ENCODE results near the gene MCTP1.

Gene MCTP1

GRCh38 chr5:95113489-95113888, 171.4 kb downstream of the MCTP1 start:
- no peak for DNase-seq

GRCh38 chr5:95111141-95111540, 173.8 kb downstream of the MCTP1 start:
- DNase-seq = no peak

- DNase-seq = no peak
Observed at GRCh38 chr5:95110118-95110517, 174.8 kb downstream of the MCTP1 start.

- no peak for DNase-seq
Observed at GRCh38 chr5:95107138-95107537, 177.8 kb downstream of the MCTP1 start.

- no peak for DNase-seq
Observed at GRCh38 chr5:95105638-95106037, 179.3 kb downstream of the MCTP1 start.

GRCh38 chr5:95102687-95103086, 182.2 kb downstream of the MCTP1 start:
- no peak for DNase-seq

GRCh38 chr5:95102080-95102479, 182.8 kb downstream of the MCTP1 start:
- DNase-seq = no peak

- no peak for DNase-seq
Observed at GRCh38 chr5:95100551-95100950, 184.3 kb downstream of the MCTP1 start.

GRCh38 chr5:95098012-95098411, 186.9 kb downstream of the MCTP1 start:
- DNase-seq = no peak

GRCh38 chr5:95093211-95093610, 191.7 kb downstream of the MCTP1 start:
- DNase-seq = no peak

- no peak for DNase-seq
Observed at GRCh38 chr5:95090774-95091173, 194.1 kb downstream of the MCTP1 start.

GRCh38 chr5:95087816-95088317, 197.0 kb downstream of the MCTP1 start:
- no peak for DNase-seq

GRCh38 chr5:95086927-95087815, 197.7 kb downstream of the MCTP1 start:
- no peak for DNase-seq

- no peak for DNase-seq
Observed at GRCh38 chr5:95084757-95085156, 200.1 kb downstream of the MCTP1 start.

GRCh38 chr5:95083606-95084005, 201.3 kb downstream of the MCTP1 start:
- DNase-seq = no peak

- no peak for DNase-seq
Observed at GRCh38 chr5:95081982-95082381, 202.9 kb downstream of the MCTP1 start.

- no peak for DNase-seq
Observed at GRCh38 chr5:95081500-95081960, 203.4 kb downstream of the MCTP1 start.

GRCh38 chr5:95080441-95080840, 204.5 kb downstream of the MCTP1 start:
- no peak for DNase-seq

- DNase-seq = no peak
Observed at GRCh38 chr5:95080030-95080429, 204.9 kb downstream of the MCTP1 start.

GRCh38 chr5:95078868-95079267, 206.0 kb downstream of the MCTP1 start:
- no peak for DNase-seq

GRCh38 chr5:95076395-95077185, 208.3 kb downstream of the MCTP1 start:
- no peak for DNase-seq

GRCh38 chr5:95075111-95075510, 209.8 kb downstream of the MCTP1 start:
- DNase-seq = no peak

GRCh38 chr5:95072281-95072680, 212.6 kb downstream of the MCTP1 start:
- DNase-seq = no peak

GRCh38 chr5:95070866-95071265, 214.0 kb downstream of the MCTP1 start:
- DNase-seq = no peak

All from NCI-H1436 treated with DMSO at 0.1 percent for 48 hours (cell line).